Muscle layer of colon (tissue), 2 donors: ENCODE results near the gene OR2AG2.

Experiments used
- H3K27ac ChIP-seq: one replicate; pipeline ENCODE4 v1.7.0; 2013; ENCODE audit warnings: low read depth, mild to moderate bottlenecking, low read length, moderate library complexity
- H3K27me3 ChIP-seq, 2 donors: one replicate each; pipeline ENCODE4 v1.7.0; 2013; ENCODE audit warnings: low read length in 2 of 2, mild to moderate bottlenecking in 2 of 2; ENCODE audit not compliant: insufficient read depth in 2 of 2, control insufficient read depth in 1 of 2
- H3K36me3 ChIP-seq: one replicate; pipeline ENCODE4 v1.7.0; 2013; ENCODE audit warnings: mild to moderate bottlenecking, low read length; ENCODE audit not compliant: insufficient read depth
- H3K4me1 ChIP-seq: one replicate; pipeline ENCODE4 v1.7.0; 2013; ENCODE audit warnings: mild to moderate bottlenecking, low read length; ENCODE audit not compliant: insufficient read depth
- H3K4me3 ChIP-seq, 2 donors: one replicate each; pipeline ENCODE4 v1.7.0; 2013; ENCODE audit warnings: low read length in 2 of 2, low read depth in 1 of 2, mild to moderate bottlenecking in 1 of 2, moderate library complexity in 1 of 2
- H3K9ac ChIP-seq: one replicate; pipeline ENCODE4 v1.7.0; 2013; ENCODE audit warnings: low read length
- H3K9me3 ChIP-seq: one replicate; pipeline ENCODE4 v1.7.0; 2013; ENCODE audit warnings: mild to moderate bottlenecking, low read length
- donor health status: abdominal sarcoma.
- donor health status: Adenocarcinoma of cecum.

OR2AG2 gene

DNA sequence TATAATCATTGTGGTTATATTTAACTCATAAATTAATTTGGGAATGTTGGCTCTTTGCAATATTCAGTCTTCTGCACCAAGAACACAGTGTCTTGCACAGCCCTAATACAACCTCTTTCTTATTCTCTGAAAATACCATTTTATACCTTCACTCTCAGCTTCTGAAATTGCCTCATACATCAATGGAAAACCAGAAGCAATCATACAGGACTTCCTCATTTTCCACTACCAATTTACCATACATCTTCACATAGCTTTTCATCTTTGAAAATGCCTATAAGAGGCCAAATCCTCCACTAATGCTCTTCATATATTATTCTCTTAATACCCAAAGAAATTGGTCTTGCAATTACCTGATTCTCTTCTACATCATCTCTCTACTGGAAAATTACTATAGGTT lies 6.7 kb upstream of the OR2AG2 start:
- Histone ChIP-seq H3K27ac (no peak overlapping the region), H3K9me3 (no peaks in the 10 kb centered on the region), H3K36me3 (no peaks in the 10 kb centered on the region), H3K9ac (no peak overlapping the region), H3K4me3 (no peak overlapping the region), H3K27me3 (no peaks in the 10 kb centered on the region), H3K4me1 (no peaks in the 10 kb centered on the region)

DNA sequence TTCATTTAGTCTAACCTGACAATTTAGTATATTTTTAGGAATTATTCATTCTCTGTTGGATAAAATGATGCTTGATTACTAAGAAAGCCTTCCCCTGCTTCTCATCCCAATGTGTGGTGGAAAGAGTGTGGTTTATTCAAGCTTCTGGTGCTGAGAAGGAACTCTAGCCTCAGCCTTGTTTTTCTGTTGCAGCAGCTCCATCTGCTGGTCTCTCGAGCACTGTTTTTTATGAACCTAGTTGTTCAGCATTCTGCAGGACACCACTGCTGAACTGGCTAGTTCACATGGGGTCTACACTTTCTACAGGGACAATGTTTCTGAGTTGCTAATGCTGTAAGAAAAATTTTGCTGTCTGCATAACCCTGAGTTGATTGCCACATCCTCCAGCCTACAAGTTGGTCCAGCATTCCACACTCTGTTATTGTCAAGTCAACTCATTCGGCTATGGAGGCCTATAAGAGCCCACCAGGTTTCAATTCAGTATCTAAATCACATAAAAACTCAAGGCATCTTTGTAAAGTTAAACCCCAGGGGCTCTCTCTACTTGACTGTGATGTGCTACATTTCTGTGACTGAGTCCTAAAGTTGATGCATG lies 14.3 kb downstream of the OR2AG2 start:
- Histone ChIP-seq H3K27me3 (no peaks in the 10 kb centered on the region), H3K27ac (no peak overlapping the region), H3K4me3 (no peak overlapping the region), H3K9me3 (no peaks in the 10 kb centered on the region), H3K9ac (no peak overlapping the region), H3K4me1 (no peaks in the 10 kb centered on the region), H3K36me3 (no peaks in the 10 kb centered on the region)

DNA sequence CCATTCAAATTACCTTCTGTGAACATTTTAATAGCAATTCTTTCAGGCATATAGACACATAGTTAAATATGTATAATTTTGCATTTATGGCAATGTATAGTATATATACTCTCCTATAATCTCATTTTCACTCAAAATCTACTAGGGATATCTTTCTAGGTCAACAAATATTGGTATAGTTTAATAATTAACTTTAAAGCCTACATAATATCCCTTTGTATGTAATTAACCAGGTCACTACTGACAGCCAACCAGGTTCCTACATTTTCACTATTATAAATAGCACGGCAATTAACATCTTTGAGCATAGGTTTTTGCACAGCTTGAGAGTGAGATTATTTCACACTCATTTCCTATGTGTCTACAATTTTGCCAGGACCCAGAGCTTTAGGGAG lies 15.8 kb downstream of the OR2AG2 start:
- no peaks in the 10 kb centered on the region for H3K27me3 ChIP-seq

DNA sequence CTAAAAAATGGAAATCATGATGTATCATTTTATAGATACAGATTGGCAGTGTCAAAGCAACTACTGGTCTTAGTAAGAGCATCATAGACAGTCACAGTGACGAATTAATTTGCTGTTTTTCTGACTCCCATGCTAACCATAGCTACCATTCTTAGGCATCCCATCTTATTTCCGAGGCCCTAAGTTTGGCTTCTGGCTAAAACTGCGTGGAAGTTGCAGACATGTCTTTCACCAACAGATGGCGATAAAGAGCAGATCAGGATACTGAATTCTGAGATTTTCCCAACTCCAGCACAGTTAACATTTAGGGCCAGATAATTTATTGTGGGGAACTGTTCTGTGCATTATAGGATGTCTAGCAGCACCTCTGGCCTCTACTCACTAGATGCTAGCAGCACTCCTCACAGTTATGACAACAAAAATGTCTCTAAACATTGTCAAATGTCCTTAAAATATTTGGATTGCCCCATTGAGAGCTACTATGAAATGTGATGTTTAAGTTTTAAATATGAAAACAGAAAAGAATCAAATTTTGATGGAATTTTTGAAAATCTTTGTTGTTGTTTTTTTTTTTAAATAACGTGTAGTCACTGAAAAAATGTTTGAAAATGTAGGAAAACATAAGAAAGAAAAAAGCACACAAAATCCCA lies 16.3 kb downstream of the OR2AG2 start:
- Histone ChIP-seq H3K27me3 (no peaks in the 10 kb centered on the region), H3K4me1 (no peaks in the 10 kb centered on the region), H3K36me3 (no peaks in the 10 kb centered on the region), H3K9me3 (no peaks in the 10 kb centered on the region), H3K27ac (no peak overlapping the region), H3K4me3 (no peak overlapping the region), H3K9ac (no peak overlapping the region)

More for the DNA sequence above, 15.8 kb downstream of the OR2AG2 start:
- Histone ChIP-seq H3K9me3 (no peaks in the 10 kb centered on the region), H3K9ac (no peak overlapping the region), H3K27ac (no peak overlapping the region), H3K4me1 (no peaks in the 10 kb centered on the region), H3K36me3 (no peaks in the 10 kb centered on the region), H3K4me3 (no peak overlapping the region)

DNA sequence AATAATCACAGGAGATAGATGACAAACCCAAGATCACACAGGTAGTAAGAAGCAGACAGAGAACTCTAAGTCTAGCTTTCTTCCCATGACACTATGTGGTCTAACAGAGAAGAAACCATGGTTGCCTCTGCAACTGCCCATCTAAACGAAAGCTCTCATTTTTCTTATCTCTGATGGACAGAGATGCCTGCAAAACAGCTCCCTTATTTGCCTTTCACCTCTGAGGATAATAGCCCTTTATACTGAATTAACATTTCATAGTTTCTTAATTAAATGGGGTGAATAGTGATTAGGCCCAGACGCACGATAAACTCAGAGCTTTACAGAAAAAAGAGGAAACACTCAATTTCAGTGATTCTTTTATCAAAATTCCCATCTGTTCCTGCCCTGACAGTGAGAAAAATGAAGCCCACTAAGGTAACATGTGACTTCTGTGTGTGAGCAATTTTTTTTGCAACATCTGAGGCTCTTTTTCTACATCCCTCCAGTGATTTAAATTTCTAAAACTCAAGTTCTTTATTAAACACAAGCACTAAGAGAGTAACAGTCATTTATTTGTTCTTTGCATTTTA lies 24.6 kb downstream of the OR2AG2 start:
- no peak overlapping the region for H3K27ac ChIP-seq
- no peak overlapping the region for H3K4me3 ChIP-seq
- no peaks in the 10 kb centered on the region for H3K4me1 ChIP-seq
- H3K9ac ChIP-seq = no peak overlapping the region
- H3K27me3 ChIP-seq = no peaks in the 10 kb centered on the region
- no peaks in the 10 kb centered on the region for H3K9me3 ChIP-seq
- H3K36me3 ChIP-seq = no peaks in the 10 kb centered on the region

DNA sequence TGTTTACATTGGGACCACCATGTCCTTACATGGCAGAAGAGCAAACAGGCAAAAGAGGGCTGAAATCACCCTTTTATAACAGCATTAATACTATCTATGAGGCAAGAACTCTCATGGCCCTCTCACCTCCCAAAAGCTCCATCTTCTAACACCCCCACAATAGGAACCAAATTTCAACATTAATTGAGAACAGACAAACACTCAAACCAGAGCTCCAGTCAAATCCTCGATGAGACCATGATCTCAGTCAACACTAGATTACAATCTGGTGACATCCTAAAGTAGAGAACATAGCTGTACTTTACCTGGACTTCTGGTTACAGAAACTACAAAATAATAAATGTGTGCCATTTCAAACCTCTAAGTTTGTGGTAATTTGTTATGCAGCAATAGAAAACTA lies 25.1 kb downstream of the OR2AG2 start:
- H3K9ac ChIP-seq = no peak overlapping the region
- no peaks in the 10 kb centered on the region for H3K9me3 ChIP-seq
- H3K27me3 ChIP-seq = no peaks in the 10 kb centered on the region
- no peak overlapping the region for H3K4me3 ChIP-seq
- H3K4me1 ChIP-seq = no peaks in the 10 kb centered on the region
- no peaks in the 10 kb centered on the region for H3K36me3 ChIP-seq
- no peak overlapping the region for H3K27ac ChIP-seq

DNA sequence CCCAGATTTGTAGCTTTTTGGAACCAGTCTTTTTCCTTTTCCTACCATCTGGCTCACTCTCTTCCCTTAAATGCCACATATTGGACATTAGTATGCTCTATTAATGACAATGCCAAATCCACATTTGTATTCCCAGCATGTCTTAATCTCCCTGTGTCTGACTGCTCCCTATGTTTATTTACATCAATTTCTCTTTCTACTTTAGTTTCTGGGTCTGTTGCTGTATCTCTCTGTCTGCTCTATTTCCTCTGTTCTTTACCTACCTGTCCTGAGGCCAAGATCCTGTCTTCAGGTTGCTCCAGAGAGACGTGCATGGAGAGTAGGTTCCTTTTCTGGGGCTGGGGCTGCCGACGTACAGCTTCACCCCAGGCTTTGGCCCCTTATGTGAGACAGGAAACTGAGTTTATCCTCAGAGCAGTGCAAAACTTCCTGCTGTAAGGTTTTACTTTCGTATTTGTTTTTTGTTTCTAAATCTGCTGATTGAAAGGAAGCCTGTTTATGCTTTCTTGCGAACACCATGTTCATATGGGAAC lies 25.6 kb downstream of the OR2AG2 start:
- Histone ChIP-seq H3K4me1 (no peaks in the 10 kb centered on the region), H3K4me3 (no peak overlapping the region), H3K27ac (no peak overlapping the region), H3K9ac (no peak overlapping the region), H3K27me3 (no peaks in the 10 kb centered on the region), H3K9me3 (no peaks in the 10 kb centered on the region), H3K36me3 (no peaks in the 10 kb centered on the region)

DNA sequence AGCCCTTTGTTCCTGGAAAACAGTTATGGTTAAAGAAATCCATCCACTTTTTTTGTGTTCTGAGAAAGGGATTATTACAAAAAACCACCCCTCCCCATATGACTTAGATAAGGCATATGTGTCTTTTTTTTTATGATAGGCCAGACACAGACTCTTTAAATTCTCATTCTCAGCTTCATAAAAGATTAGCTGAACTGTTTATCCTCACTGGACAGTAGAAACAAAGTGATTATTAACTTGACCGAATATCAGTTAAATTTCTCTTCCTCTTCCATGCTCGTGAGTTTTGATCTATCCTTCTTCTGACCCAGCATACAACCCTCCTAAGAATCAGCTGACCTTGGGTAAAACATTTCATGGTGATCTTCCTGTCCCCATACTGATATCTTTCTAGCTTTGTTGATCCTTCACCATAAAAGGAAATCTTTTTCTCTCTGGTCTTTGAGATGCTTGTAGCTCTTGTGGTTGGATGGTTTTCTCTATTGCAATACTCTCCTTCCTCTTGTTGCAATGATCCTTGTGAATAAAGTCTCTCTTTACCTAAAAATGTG lies 26.2 kb downstream of the OR2AG2 start:
- Histone ChIP-seq H3K4me3 (no peak overlapping the region), H3K4me1 (no peaks in the 10 kb centered on the region), H3K9ac (no peak overlapping the region)

DNA sequence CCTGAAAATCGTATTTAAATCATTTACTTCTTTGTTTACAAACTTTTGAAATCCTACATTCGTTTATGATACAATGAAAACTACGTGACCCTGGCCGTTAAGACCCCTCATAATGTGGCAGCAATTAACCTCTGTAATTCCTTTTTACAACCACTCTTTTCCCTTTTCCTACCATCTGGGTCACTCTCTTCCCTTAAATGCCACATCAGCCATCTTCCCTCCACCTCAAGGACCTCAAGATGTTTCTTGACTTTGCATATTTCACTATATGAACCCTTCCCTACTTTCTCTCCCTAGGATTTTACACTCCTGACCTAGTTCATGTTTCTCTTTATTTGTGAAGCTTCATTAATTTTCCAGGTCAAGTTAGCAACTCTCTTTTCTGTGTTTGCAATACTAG lies 26.8 kb downstream of the OR2AG2 start:
- no peaks in the 10 kb centered on the region for H3K36me3 ChIP-seq
- no peaks in the 10 kb centered on the region for H3K9me3 ChIP-seq
- no peak overlapping the region for H3K4me3 ChIP-seq
- H3K4me1 ChIP-seq = no peaks in the 10 kb centered on the region
- H3K27ac ChIP-seq = no peak overlapping the region
- no peaks in the 10 kb centered on the region for H3K27me3 ChIP-seq
- no peak overlapping the region for H3K9ac ChIP-seq

More for the DNA sequence above, 26.2 kb downstream of the OR2AG2 start:
- no peaks in the 10 kb centered on the region for H3K9me3 ChIP-seq
- H3K36me3 ChIP-seq = no peaks in the 10 kb centered on the region
- H3K27ac ChIP-seq = no peak overlapping the region
- no peaks in the 10 kb centered on the region for H3K27me3 ChIP-seq

DNA sequence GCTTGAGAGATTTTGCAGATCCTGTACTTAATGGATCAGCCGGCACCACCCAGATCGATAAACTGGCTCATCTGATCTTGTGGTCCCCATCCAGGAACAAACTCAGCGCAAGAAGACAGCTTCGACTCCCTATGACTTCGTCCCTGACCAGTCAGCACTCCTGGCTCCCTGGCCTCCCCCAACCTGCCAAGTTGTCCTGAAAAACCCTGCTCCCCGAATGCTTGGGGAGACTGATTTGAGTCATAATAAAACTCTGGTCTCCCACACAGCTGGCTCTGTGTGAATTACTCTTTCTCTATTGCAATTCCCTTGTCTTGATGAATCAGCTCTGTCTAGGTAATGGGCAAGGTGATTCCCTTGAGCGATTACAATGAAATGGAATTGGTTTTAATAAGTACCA lies 29.5 kb downstream of the OR2AG2 start:
- Histone ChIP-seq H3K9ac (no peak overlapping the region), H3K4me1 (no peaks in the 10 kb centered on the region), H3K36me3 (no peaks in the 10 kb centered on the region), H3K27me3 (no peaks in the 10 kb centered on the region), H3K27ac (no peak overlapping the region), H3K9me3 (no peaks in the 10 kb centered on the region), H3K4me3 (no peak overlapping the region)

DNA sequence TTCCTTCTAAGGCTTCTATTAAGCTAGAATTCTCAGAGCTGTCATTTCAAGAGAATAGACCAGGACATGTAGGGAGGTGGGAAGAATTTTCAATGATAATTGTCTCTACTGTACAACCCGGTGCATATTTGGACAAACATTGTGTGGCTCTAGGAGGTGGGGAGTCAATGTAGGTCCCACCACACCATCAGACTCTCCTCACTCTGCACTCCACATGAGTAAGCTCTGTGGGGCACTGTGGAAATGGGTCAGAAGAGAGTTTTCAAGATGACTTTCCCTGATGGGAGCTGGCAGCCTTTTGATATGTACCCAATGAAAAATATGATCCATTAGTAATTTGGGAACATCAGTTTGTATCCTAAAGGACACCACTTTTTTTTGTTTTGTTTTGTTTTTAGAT lies 33.2 kb downstream of the OR2AG2 start:
- Histone ChIP-seq H3K9me3 (no peaks in the 10 kb centered on the region), H3K4me1 (no peaks in the 10 kb centered on the region), H3K36me3 (no peaks in the 10 kb centered on the region), H3K4me3 (no peak overlapping the region), H3K27ac (no peak overlapping the region), H3K27me3 (no peaks in the 10 kb centered on the region), H3K9ac (no peak overlapping the region)
